ENCODE data around the gene TTYH1.

DNA sequence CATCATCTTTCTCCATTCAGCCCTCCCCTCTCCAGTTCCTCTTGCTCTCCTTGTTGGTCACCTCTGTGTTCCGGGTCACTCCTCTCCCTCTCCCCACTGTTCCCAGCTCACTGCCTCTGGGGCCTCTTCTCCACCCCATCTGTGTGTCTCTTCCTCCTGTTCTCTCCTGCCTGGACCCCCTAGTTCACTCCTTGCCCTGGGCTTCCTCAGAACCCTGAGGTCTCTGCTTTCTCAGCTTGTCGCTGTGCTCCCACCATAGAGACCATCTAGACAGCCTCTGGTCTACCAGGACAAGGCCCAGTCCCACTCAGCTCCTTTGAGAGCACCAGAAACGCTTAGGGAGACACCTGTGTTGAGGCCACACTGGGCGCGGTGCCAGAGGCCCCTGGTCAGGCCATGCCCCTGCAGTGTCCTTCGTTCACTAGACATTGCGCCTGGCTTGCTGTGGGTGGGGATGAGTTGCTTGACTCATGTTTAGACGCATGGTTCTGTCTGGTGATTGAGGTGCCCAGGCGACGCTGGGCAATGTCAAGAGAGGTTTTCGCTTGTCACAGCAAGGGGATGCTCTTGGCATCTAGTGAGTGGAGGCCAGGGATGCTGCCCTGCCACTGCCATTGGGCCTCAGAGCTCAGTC, 43.5 kb downstream of the TTYH1 start:
- TF ChIP-seq, protein P1, sequence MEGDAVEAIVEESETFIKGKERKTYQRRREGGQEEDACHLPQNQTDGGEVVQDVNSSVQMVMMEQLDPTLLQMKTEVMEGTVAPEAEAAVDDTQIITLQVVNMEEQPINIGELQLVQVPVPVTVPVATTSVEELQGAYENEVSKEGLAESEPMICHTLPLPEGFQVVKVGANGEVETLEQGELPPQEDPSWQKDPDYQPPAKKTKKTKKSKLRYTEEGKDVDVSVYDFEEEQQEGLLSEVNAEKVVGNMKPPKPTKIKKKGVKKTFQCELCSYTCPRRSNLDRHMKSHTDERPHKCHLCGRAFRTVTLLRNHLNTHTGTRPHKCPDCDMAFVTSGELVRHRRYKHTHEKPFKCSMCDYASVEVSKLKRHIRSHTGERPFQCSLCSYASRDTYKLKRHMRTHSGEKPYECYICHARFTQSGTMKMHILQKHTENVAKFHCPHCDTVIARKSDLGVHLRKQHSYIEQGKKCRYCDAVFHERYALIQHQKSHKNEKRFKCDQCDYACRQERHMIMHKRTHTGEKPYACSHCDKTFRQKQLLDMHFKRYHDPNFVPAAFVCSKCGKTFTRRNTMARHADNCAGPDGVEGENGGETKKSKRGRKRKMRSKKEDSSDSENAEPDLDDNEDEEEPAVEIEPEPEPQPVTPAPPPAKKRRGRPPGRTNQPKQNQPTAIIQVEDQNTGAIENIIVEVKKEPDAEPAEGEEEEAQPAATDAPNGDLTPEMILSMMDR (conservative IDR thresholded peaks at IDR 0.05; ENCODE audit: low read depth, low read length), result no peak
- no peak for TF ChIP-seq RAD21 (IDR thresholded peaks at IDR 0.05; ENCODE audit: low read length)
- TF ChIP-seq, protein P2, sequence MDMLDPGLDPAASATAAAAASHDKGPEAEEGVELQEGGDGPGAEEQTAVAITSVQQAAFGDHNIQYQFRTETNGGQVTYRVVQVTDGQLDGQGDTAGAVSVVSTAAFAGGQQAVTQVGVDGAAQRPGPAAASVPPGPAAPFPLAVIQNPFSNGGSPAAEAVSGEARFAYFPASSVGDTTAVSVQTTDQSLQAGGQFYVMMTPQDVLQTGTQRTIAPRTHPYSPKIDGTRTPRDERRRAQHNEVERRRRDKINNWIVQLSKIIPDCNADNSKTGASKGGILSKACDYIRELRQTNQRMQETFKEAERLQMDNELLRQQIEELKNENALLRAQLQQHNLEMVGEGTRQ (IDR thresholded peaks at IDR 0.05; ENCODE audit: low read depth, low read length), result no peak
- no peak for TF ChIP-seq MAFK (IDR thresholded peaks at IDR 0.05; ENCODE audit: low read depth, low read length)
- TF ChIP-seq POLR2A (IDR thresholded peaks at IDR 0.05; ENCODE audit: low read depth, low read length), result no peak
- no peak for TF ChIP-seq RFX5 (IDR thresholded peaks at IDR 0.05; ENCODE audit: low read depth, low read length)
- TF ChIP-seq FOS (IDR thresholded peaks at IDR 0.05; ENCODE audit: low read depth, low read length), result no peak
- TF ChIP-seq MXI1 (IDR thresholded peaks at IDR 0.05; ENCODE audit: borderline replicate concordance, low read depth, low read length), result no peak
- TF ChIP-seq MAZ (IDR thresholded peaks at IDR 0.05; ENCODE audit: borderline replicate concordance, low read depth, low read length), result no peak
- TF ChIP-seq CEBPB (IDR thresholded peaks at IDR 0.05; ENCODE audit: low read depth, low read length), result no peak
- TF ChIP-seq SMC3 (IDR thresholded peaks at IDR 0.05; ENCODE audit: low read depth, low read length), result no peak

Measured in IMR-90 (cell line).